Loucy (cell line): ENCODE data around the gene TTC24.
"Not testable (repeated sequence)": the region's sequence is repeated elsewhere in the genome, so short reads cannot be mapped to it uniquely, and the experiment has no call there.

ENCODE experiments used
- H2AFZ ChIP-seq: fragments of 200-600 bp; sonication (generic); 2 replicates; pipeline ENCODE4 v1.6.0; 2016; ENCODE audit warnings: antibody characterized with exemption, mild to moderate bottlenecking, low read length, moderate library complexity
- H3F3A ChIP-seq: fragments of 200-600 bp; 2 replicates; pipeline ENCODE4 v1.6.0; 2016; ENCODE audit warnings: antibody characterized with exemption, low read depth, mild to moderate bottlenecking
- H3K27me3 ChIP-seq: fragments of 200-600 bp; sonication (generic); 2 replicates; pipeline ENCODE4 v1.6.1; 2014; ENCODE audit warnings: low read length, mild to moderate bottlenecking; ENCODE audit not compliant: insufficient read depth, poor library complexity, severe bottlenecking
- H3K36me3 ChIP-seq: fragments of 200-600 bp; sonication (generic); 2 replicates; pipeline ENCODE4 v1.6.1; 2016; ENCODE audit warnings: low read length; ENCODE audit not compliant: insufficient read depth
- H3K4me1 ChIP-seq: fragments of 200-600 bp; sonication (generic); 2 replicates; pipeline ENCODE4 v1.5.1; 2014; ENCODE audit warnings: low read length, mild to moderate bottlenecking; ENCODE audit not compliant: insufficient read depth, poor library complexity, severe bottlenecking
- H3K4me2 ChIP-seq: fragments of 200-600 bp; sonication (generic); 2 replicates; pipeline ENCODE4 v1.6.0; 2014; ENCODE audit warnings: antibody characterized with exemption, low read length, low read depth, mild to moderate bottlenecking; ENCODE audit not compliant: poor library complexity, severe bottlenecking
- H3K4me3 ChIP-seq: fragments of 200-600 bp; sonication (generic); 2 replicates; pipeline ENCODE4 v1.5.1; 2014; ENCODE audit warnings: low read length, mild to moderate bottlenecking, mixed read lengths; ENCODE audit not compliant: poor library complexity, severe bottlenecking
- H3K79me2 ChIP-seq: fragments of 200-600 bp; sonication (generic); 2 replicates; pipeline ENCODE4 v1.6.1; 2014; ENCODE audit warnings: low read length; ENCODE audit not compliant: insufficient read depth
- H3K9ac ChIP-seq: fragments of 200-600 bp; sonication (generic); 2 replicates; pipeline ENCODE4 v1.6.0; 2014; ENCODE audit warnings: mild to moderate bottlenecking, low read depth, low read length, moderate library complexity; ENCODE audit not compliant: poor library complexity, severe bottlenecking
- H3K9me2 ChIP-seq: fragments of 200-600 bp; sonication (generic); replicated peaks from 2 replicates; pipeline ENCODE4 v1.6.1; 2016; ENCODE audit warnings: low read depth, low read length, mixed read lengths
- H3K9me3 ChIP-seq: fragments of 200-600 bp; sonication (generic); 2 replicates; pipeline ENCODE4 v1.6.1; 2014; ENCODE audit warnings: mild to moderate bottlenecking, antibody characterized with exemption, low read length, low read depth; ENCODE audit not compliant: insufficient read depth
- H4K20me1 ChIP-seq: fragments of 200-600 bp; sonication (generic); 2 replicates; pipeline ENCODE4 v1.6.0; 2014; ENCODE audit warnings: antibody characterized with exemption, low read length, mild to moderate bottlenecking; ENCODE audit not compliant: insufficient read depth, poor library complexity, severe bottlenecking
- CTCF ChIP-seq: fragments of 200-600 bp; sonication (generic); conservative IDR thresholded peaks from 2 replicates; pipeline ENCODE4 v1.5.1; 2014; ENCODE audit warnings: mild to moderate bottlenecking, antibody characterized with exemption, low read length
- EZH2phosphoT487 ChIP-seq: fragments of 200-600 bp; IDR thresholded peaks from 2 replicates; pipeline ENCODE4 v1.6.1; 2018; ENCODE audit warnings: antibody characterized with exemption, mild to moderate bottlenecking, moderate library complexity, borderline replicate concordance

Gene TTC24

GRCh38 chr1:156551869-156552268 is 27.7 kb upstream of the TTC24 start:
- Histone ChIP-seq H3K9me2 (no peaks in the 10 kb centered on the region), H3F3A (no peaks in the 10 kb centered on the region), H4K20me1 (no peaks in the 10 kb centered on the region), H2AFZ (no peak overlapping the region), H3K79me2 (no peaks in the 10 kb centered on the region), H3K9ac (no peak overlapping the region), H3K4me3 (no peak overlapping the region), H3K4me2 (no peak overlapping the region), H3K4me1 (no peaks in the 10 kb centered on the region), H3K27me3 (no peaks in the 10 kb centered on the region), H3K36me3 (peaks cover 10% of the 10 kb centered on the region; the same call in 1 of the 2 replicates), H3K9me3 (no peaks in the 10 kb centered on the region)
- TF ChIP-seq CTCF = no peak
- TF ChIP-seq EZH2phosphoT487 = no peak

- TF ChIP-seq EZH2phosphoT487 (no peak), CTCF (no peak)
- Histone ChIP-seq H4K20me1 (no peaks in the 10 kb centered on the region), H3K79me2 (no peaks in the 10 kb centered on the region), H3K4me1 (no peaks in the 10 kb centered on the region), H3K36me3 (peaks cover 9% of the 10 kb centered on the region; the same call in 1 of the 2 replicates), H3F3A (no peaks in the 10 kb centered on the region), H3K9me2 (no peaks in the 10 kb centered on the region), H3K9me3 (no peaks in the 10 kb centered on the region), H3K4me2 (no peak overlapping the region), H2AFZ (no peak overlapping the region), H3K4me3 (no peak overlapping the region), H3K9ac (no peak overlapping the region), H3K27me3 (no peaks in the 10 kb centered on the region)
Observed at GRCh38 chr1:156552518-156552917, 27.0 kb upstream of the TTC24 start.

GRCh38 chr1:156552937-156553336 is 26.6 kb upstream of the TTC24 start:
- not testable (repeated sequence) for H3K27me3 ChIP-seq, H3K4me3 ChIP-seq, H4K20me1 ChIP-seq, H2AFZ ChIP-seq, H3K9me3 ChIP-seq, H3K9ac ChIP-seq, H3K4me2 ChIP-seq, H3K79me2 ChIP-seq, H3K4me1 ChIP-seq, H3K36me3 ChIP-seq, H3F3A ChIP-seq, H3K9me2 ChIP-seq

GRCh38 chr1:156553860-156554485 is 25.6 kb upstream of the TTC24 start:
- no peak overlapping the region for H3K9ac ChIP-seq
- no peak overlapping the region for H2AFZ ChIP-seq
- no peaks in the 10 kb centered on the region for H3K9me3 ChIP-seq
- H3K27me3 ChIP-seq = no peaks in the 10 kb centered on the region
- H3K4me1 ChIP-seq = no peaks in the 10 kb centered on the region
- TF ChIP-seq CTCF (no peak), EZH2phosphoT487 (no peak)
- H4K20me1 ChIP-seq = no peaks in the 10 kb centered on the region
- H3K79me2 ChIP-seq = no peaks in the 10 kb centered on the region
- no peaks in the 10 kb centered on the region for H3F3A ChIP-seq
- H3K4me2 ChIP-seq = no peak overlapping the region
- no peaks in the 10 kb centered on the region for H3K9me2 ChIP-seq
- H3K4me3 ChIP-seq = no peak overlapping the region
- no peaks in the 10 kb centered on the region; the same call in 1 of the 2 replicates for H3K36me3 ChIP-seq
